SU-DHL-6 (cell line): ENCODE measurements around the gene SERPINA1.

Experiments used
- CTCF ChIP-seq: fragments of 200-600 bp; sonication (generic); IDR thresholded peaks from one replicate; pipeline ENCODE4 v1.5.1; 2017; ENCODE audit warnings: antibody characterized with exemption, mild to moderate bottlenecking, low read length, moderate library complexity; ENCODE audit not compliant: insufficient read depth, poor library complexity, severe bottlenecking
- EZH2phosphoT487 ChIP-seq: fragments of 200-600 bp; sonication (generic), shearing (Covaris generic); conservative IDR thresholded peaks from 2 replicates; pipeline ENCODE4 v1.6.1; 2018; ENCODE audit warnings: mild to moderate bottlenecking, antibody characterized with exemption, low read length, moderate library complexity, mixed read lengths

DNA sequence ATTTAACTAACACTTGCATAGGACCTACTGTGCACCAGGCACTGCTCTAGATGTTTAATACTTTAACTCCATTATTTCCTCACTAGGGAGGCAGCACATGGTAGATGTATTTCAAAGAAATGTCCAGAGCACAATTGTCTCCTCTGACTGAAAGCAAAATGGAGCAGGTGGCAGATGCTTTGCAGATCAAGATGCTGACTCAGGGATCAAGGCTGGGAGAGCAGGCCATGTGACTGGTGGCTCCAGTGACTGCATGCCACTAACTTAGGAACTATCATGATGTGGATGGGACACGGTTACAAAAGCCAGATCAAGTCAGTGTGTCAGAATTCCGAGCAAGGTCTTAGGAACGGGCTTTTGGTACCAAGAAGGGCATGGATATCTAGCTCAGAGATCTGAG lies 36.0 kb upstream of the SERPINA1 start:
- TF ChIP-seq CTCF = no peak
- TF ChIP-seq EZH2phosphoT487 = no peak
